GM19193 (cell line): ENCODE data around the gene RAD51.

ENCODE experiments used
- POLR2A ChIP-seq: IDR thresholded peaks from 4 replicates; pipeline ENCODE4 v1.6.1; 2011; ENCODE audit not compliant: insufficient read depth, insufficient read length; ENCODE audit errors: extremely low read depth

Gene RAD51

DNA sequence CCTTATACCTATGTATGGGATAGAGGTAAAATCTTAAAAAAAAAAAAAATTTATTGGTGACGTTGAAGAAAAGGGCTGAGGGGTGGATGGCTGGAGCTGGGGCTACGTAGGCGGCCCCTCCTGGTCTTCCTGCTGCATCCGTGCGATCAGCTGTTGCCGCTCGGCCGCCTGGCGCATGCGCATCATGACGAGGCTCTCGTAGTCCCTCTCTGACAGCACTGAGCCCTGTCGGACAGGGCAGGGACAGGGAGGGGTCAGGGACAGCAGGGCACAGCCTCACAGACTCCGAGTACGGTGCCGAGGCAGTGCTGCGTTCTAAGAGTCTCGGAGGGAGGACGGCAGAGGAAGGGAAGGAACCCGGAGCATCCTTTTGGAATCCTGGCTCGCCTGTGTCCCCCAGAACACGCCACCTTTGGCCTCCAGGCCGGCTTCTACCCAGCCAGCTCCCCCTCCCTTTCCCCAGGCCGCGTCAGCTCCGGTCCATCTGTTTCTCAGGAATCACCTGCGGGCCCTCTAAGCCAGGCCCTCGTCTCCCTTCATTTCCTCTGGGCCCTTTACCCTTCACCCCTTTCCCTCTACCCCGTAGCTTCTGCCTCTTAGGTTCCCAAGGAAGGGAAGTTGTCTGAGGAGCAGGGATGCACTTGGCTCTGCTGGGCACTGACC is 73.0 kb downstream of the RAD51 start:
- TF ChIP-seq POLR2A = no peak

DNA sequence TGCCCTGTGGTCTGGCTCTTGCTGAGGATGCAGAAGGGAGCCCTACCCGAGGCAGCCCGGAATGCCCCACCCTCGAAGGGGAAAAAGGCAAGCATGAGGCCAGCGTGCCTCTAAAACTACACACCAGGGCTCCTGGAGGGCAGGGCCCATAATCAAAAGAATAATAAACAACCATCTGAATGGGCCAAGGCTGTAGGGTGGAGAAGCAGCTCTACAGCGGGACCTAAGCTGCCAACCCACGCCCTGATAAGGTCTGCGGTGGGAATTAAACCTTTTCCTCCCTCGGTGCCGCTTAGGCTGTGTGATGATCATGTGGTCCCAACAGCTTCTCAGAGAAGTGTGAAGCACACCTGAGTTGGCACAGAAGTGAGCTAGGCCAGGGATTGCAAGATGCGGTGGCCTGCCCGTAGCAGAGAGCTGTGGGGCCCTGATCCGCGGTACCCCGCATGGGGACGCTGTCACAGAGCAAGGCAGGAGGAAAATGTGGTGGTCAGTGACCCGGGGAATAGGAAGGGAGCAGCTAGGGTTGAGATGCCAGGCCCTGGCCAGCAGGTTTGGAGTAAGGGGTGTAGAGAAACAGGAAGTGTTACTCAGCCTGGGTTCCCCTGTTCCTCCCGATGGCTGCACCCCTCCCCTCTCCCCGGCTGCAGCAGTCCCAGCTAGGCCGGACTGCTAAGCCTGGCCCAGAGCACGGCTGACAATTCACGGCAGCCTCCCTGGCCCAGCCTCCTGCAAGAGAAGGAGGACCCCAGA is 73.7 kb downstream of the RAD51 start:
- TF ChIP-seq POLR2A = no peak

DNA sequence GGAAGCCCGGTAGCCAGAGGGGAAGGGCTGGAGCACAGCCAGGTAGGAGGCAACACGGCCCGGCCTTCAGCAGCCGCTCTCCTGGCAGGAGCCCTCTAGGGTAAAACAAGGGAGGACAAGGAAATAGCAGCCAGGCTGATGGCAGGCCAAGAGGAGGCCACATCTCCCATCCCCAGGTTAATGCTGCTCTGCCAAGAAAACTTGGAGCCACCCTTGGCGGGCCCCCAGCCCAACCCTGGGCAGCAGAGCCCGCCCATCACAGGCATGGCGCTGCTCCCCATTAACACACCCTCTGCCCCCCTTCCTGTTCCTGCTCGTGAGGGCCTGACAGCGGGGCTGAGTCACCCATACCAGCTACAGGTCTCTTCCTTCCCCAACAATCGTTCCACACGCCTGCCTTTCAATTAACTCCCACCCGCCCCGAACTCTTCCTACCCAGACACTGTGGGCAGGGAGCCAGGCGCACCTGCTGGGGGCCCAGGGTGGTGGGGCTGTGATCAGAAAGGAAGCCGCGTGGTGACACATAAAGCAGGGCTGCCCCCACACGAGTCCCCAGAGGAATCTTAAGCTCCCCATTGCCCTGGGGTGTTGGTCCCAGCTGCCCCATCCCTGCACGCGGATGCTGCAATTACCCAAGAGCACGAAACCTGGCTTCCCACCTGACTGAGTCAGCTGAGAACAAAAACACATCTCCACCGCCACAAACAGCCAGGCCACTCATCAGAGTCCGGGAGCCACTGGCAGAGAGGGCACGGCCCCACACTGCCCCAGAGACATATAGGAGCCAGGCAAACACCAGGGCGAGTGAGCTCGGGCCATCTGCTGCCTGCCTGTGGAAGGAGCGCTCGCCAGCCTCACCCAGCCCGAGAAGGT is 74.5 kb downstream of the RAD51 start, which contains the start of gene C15orf62:
C15orf62 (plus strand) TSS at position 707 of the 873 bp plus-strand sequence. CDS start 516 bp downstream, outside the sequence.
- peak; percentile 34 for TF ChIP-seq POLR2A

DNA sequence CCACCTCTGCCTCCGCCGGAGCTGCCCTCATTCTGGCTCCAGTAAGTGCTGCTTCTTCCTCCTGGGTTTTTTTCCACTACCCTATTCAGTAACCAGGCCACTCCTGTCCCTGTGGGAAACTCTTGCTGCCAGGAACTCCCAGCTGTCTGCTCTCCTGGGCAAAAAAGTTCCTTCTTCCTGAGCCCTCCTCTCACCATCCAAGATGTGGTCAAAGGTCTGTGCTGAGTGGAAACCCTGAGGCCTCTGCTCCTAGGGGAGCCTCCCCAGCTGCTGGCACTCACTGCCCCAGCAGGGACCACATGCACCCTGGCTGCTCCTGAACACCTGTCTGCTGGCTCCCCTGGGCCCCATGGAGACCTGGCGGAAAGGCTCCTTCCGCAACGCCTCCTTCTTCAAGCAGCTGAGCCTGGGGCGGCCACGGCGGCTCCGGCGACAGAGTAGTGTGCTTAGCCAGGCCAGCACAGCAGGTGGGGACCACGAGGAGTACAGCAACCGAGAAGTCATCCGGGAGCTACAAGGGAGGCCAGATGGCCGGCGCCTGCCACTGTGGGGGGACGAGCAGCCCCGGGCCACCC is 75.3 kb downstream of the RAD51 start:
- no peak for TF ChIP-seq POLR2A

DNA sequence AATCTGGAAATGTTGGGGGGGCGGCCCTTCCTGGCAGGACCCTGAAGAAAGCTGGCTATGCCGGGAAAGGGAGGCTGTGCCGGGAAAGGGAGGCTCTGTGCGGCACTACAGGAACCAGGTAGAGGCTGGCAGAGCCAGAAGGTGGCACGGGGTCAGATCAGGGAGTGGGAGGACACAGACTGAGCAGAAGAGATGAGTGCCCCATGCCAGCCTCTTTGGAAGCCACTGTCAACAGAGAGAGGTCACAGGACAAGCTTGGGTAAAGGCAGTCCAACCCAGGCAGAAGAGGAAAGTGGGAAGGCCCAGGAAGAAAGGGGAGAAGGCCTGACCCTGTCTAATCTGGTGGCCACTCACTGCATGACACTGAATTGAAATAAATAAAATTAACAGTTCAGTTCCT is 76.3 kb downstream of the RAD51 start:
- no peak for TF ChIP-seq POLR2A

DNA sequence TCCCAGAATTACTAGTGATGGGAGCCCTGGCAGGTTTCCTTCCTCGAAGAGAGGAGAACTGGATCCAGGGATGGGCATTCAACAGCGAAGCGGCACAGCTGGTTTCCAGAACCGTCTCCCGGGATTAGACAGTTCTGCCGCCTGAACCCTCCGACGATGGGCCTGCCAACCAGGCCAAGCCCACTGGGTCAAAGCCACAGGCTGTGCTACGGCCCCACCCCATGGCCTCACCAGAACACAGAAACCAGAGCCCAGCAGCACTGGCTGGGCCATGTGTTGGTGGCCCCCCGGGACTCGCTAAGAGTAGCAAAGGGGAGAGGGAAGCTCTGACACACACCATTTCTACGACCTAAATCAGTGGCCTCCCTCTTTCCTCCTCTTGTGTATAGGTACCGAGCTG is 77.0 kb downstream of the RAD51 start:
- no peak for TF ChIP-seq POLR2A

DNA sequence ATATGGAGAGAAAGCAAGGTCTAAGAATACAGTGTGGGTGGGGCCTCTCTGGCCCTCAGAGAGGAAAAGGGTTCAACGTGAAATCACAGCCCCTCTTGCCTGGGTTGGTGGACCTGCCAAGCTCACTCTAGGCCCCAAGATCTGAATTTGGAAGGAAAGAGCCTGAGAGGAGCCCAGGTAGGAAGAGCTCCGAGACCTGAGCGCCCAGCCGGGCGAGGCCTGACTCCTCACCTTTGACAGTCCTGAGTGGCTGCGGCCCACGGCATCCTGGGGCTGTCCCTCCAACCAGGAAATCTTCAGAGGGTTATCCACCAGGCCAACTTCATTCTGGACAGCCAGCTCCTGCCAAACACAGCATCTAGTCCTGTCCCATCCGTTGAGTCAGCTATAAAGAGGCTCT is 78.5 kb downstream of the RAD51 start:
- TF ChIP-seq POLR2A = no peak

DNA sequence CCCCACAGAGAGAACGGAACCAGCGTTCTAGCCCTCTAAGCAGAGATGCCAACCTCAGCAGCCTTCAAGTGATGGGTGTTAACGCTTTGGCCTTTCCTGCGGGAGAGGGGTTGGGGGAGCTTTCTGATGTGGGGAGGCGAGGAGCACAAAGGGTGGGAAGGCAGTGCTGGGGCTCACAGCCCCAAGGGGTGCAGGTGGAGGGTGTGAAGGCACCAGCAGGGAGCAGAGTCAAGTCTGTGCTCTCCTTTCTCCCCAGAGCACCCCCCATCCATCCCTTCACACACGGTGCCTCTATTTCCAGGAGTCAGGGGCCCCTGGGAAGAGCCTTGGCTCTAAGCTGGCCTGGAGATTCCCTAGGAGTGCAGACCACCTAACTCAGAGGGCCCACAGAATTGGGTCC is 78.9 kb downstream of the RAD51 start:
- TF ChIP-seq POLR2A = no peak

DNA sequence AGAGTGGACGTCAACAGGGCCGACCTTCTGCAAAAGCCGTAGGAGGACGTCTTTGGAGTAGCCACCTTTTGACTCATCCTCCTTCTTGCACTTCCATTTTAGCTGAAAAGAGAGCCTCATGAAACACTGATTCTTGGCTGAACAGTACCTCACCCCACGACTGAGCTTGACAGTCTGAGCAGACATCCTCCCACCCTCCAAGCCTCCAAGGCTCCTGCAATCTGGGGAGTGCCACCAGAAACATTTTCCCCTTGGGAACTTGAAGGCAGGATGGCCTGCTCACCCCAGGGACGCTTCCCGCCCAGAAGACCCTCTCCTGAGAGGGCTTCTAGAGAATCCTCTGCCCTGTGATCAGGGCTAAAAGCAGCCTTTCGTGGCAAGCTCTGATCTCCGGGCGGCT is 80.0 kb downstream of the RAD51 start:
- no peak for TF ChIP-seq POLR2A

DNA sequence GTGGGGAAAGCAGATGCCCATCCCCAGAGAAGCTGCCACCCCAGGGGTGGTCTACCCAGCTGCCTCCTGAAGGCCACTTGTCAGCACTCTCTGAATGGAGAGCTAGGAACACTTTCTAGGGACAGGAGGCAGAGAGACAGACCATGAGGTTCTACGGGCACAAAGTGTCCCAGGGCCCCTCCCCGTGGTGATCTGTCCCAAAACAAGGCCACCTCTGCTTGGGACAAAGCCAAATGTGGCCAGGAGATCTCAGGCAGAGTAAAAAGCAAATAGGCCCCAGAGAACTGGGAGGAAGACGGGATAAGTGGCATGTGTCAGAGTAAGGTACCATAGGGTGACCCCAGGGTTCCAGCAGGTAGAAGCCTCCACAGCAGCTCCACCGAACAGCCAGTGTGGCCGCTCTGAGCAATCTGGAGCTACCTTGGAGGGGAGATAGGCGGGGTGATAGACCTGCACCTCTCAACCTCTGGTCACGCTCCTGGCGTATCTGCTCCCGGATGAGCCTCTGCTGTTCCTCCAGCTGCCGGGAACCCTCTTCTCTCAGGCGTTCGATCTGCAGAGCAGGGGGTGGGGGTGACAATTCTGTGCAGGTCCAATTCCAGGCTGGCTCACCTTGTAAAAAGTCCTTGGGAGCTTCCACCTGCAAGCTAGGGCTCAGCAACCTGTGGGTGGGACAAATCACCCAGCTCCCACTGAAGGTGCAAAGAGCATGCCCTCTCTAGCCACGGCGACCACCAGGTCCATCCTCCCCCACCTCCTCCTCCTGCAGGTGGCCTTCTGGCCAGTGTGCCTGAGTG is 81.0 kb downstream of the RAD51 start:
- no peak for TF ChIP-seq POLR2A

DNA sequence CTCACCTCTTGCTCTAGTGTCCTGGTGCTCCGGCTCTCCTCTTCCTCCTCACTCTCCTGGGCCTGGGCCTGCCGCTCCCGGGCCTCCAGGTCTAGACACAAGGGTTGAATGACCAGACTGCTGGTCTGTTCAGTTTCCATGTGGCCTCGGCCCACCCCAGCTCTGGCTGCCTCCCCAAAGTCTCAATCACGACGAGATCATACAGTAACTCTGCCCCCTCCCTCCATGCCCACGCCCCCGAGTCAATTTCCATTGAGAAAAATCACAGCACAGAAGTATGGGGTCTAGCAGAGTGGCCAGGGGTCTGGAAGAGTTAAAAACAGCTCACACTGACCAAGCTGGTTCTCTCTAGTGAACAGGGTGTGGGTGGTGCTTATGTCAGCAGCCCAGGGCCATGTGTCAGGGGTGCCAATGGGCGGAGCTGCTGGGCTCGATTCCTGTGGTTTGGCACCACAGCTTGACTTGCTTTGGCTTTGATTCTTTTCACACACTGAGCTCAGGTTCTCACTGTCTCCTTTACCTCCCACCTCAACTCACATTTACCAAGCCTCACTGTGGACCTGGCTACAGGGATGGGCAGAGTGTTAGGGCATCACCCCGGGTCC is 81.7 kb downstream of the RAD51 start:
- no peak for TF ChIP-seq POLR2A
